Trophoblast cell (in vitro differentiated cells and primary cell): ENCODE results near the gene GLB1L3.

ENCODE experiments used
- DNase-seq, 2 donors: peaks; one replicate each; pipeline ENCODE4 v3.0.0-alpha.2; 2016
- H2AFZ ChIP-seq: 2 replicates; pipeline ENCODE4 v1.6.1; 2013; ENCODE audit warnings: low read length, moderate library complexity, mild to moderate bottlenecking; ENCODE audit not compliant: insufficient read depth, poor library complexity
- H2AK5ac ChIP-seq: 2 replicates; pipeline ENCODE4 v1.6.1; 2013; ENCODE audit warnings: mild to moderate bottlenecking, low read length
- H2BK120ac ChIP-seq: 2 replicates; pipeline ENCODE4 v1.6.1; 2013; ENCODE audit warnings: low read length, mild to moderate bottlenecking, moderate library complexity; ENCODE audit not compliant: insufficient read depth, poor library complexity
- H2BK12ac ChIP-seq: 2 replicates; pipeline ENCODE4 v1.6.1; 2013; ENCODE audit warnings: mild to moderate bottlenecking, low read length, moderate library complexity
- H2BK5ac ChIP-seq: 2 replicates; pipeline ENCODE4 v1.6.1; 2013; ENCODE audit warnings: low read length, low read depth, moderate library complexity, mild to moderate bottlenecking; ENCODE audit not compliant: poor library complexity
- H3K14ac ChIP-seq: 2 replicates; pipeline ENCODE4 v1.6.1; 2013; ENCODE audit warnings: mild to moderate bottlenecking, low read length
- H3K18ac ChIP-seq: 2 replicates; pipeline ENCODE4 v1.6.1; 2013; ENCODE audit warnings: mild to moderate bottlenecking, low read length
- H3K23ac ChIP-seq: 2 replicates; pipeline ENCODE4 v1.6.1; 2013; ENCODE audit warnings: low read length
- H3K27ac ChIP-seq: 2 replicates; pipeline ENCODE4 v1.5.1; 2013; ENCODE audit warnings: low read depth, mild to moderate bottlenecking, inconsistent platforms, low read length, moderate library complexity
- H3K27me3 ChIP-seq: 2 replicates; pipeline ENCODE4 v1.6.1; 2013; ENCODE audit warnings: inconsistent platforms, mild to moderate bottlenecking, low read length, moderate library complexity; ENCODE audit not compliant: insufficient read depth
- H3K36me3 ChIP-seq, 2 experiments: 1 replicate in 1 of 2; 2 replicates in 1 of 2; pipeline ENCODE4 v1.6.1; 2013; ENCODE audit warnings: low read length in 2 of 2, mild to moderate bottlenecking in 2 of 2, moderate library complexity in 1 of 2; ENCODE audit not compliant: insufficient read depth in 2 of 2, control insufficient read depth in 1 of 2
- H3K4ac ChIP-seq: 2 replicates; pipeline ENCODE4 v1.6.1; 2013; ENCODE audit warnings: low read depth, mild to moderate bottlenecking, low read length, moderate library complexity
- H3K4me1 ChIP-seq, 2 experiments: 1 replicate in 1 of 2; 2 replicates in 1 of 2; pipeline ENCODE4 v1.6.1; 2013; ENCODE audit warnings: low read length in 2 of 2, mild to moderate bottlenecking in 2 of 2, moderate library complexity in 1 of 2; ENCODE audit not compliant: insufficient read depth in 2 of 2, control insufficient read depth in 1 of 2
- H3K4me2 ChIP-seq: 2 replicates; pipeline ENCODE4 v1.6.1; 2013; ENCODE audit warnings: inconsistent platforms, mild to moderate bottlenecking, low read length, moderate library complexity
- H3K4me3 ChIP-seq: 2 replicates; pipeline ENCODE4 v1.5.1; 2013; ENCODE audit warnings: mild to moderate bottlenecking, low read depth, low read length, inconsistent platforms
- H3K79me1 ChIP-seq: one replicate; pipeline ENCODE4 v1.6.1; 2013; ENCODE audit warnings: low read length
- H3K79me2 ChIP-seq: 2 replicates; pipeline ENCODE4 v1.6.1; 2013; ENCODE audit warnings: low read length, mild to moderate bottlenecking; ENCODE audit not compliant: control insufficient read depth, insufficient read depth, poor library complexity
- H3K9ac ChIP-seq: 2 replicates; pipeline ENCODE4 v1.6.1; 2013; ENCODE audit warnings: mild to moderate bottlenecking, low read length
- H3K9me3 ChIP-seq: 2 replicates; pipeline ENCODE4 v1.6.1; 2013; ENCODE audit warnings: low read depth, mild to moderate bottlenecking, control low read depth, inconsistent platforms, low read length; ENCODE audit not compliant: insufficient read depth
- H4K12ac ChIP-seq: 2 replicates; pipeline ENCODE4 v1.6.1; 2013; ENCODE audit warnings: low read depth, mild to moderate bottlenecking, low read length, moderate library complexity
- H4K8ac ChIP-seq: 2 replicates; pipeline ENCODE4 v1.6.1; 2013; ENCODE audit warnings: low read depth, mild to moderate bottlenecking, low read length, moderate library complexity
- H4K91ac ChIP-seq: one replicate; pipeline ENCODE4 v1.6.1; 2013; ENCODE audit warnings: low read depth, mild to moderate bottlenecking, low read length, moderate library complexity
- WGBS: extraction: QIAGEN DNeasy Blood & Tissue Kit; methylation state at CpG from one replicate; pipeline ENCODE4 v1.1.7; 2013; ENCODE audit warnings: missing lambda C conversion rate; ENCODE audit not compliant: insufficient read length, insufficient coverage; ENCODE audit errors: extremely low coverage; 5-methylcytosine and 5-hydroxymethylcytosine counted together

Gene GLB1L3

GRCh38 chr11:134230339-134230738 is 45.8 kb upstream of the GLB1L3 start:
- Histone ChIP-seq H3K79me2 (no peaks in the 10 kb centered on the region), H3K4me3 (no peak overlapping the region)

GRCh38 chr11:134231958-134232659 is 44.1 kb upstream of the GLB1L3 start:
- no peak overlapping the region for H3K18ac ChIP-seq
- no peaks in the 10 kb centered on the region for H3K79me2 ChIP-seq
- no peak overlapping the region for H2BK5ac ChIP-seq
- no peak overlapping the region for H4K12ac ChIP-seq
- no peaks in the 10 kb centered on the region for H3K4me1 ChIP-seq
- no peak overlapping the region for H3K4ac ChIP-seq
- no peak overlapping the region for H3K23ac ChIP-seq
- WGBS, result no CpG with 5 or more reads among the region's 10 CpGs
- H3K9me3 ChIP-seq, result no peaks in the 10 kb centered on the region
- no peaks in the 10 kb centered on the region for H3K79me1 ChIP-seq
- H2AFZ ChIP-seq, result no peak overlapping the region
- no peak overlapping the region for H2BK12ac ChIP-seq
- no peak overlapping the region for H4K8ac ChIP-seq
- no peak overlapping the region for H4K91ac ChIP-seq
- no peaks in the 10 kb centered on the region for H3K27me3 ChIP-seq
- H3K4me2 ChIP-seq, result no peak overlapping the region
- no peak overlapping the region for H3K27ac ChIP-seq
- no peak overlapping the region for H3K4me3 ChIP-seq
- DNase-seq, result peak; percentile 41 to 74
- no peak overlapping the region for H2BK120ac ChIP-seq
- H3K36me3 ChIP-seq, result peaks cover 3% of the 10 kb centered on the region in 2 experiments
- no peak overlapping the region for H2AK5ac ChIP-seq
- H3K9ac ChIP-seq, result no peak overlapping the region
- H3K14ac ChIP-seq, result no peak overlapping the region

More at GRCh38 chr11:134230339-134230738, 45.8 kb upstream of the GLB1L3 start:
- H3K4me2 ChIP-seq, result no peak overlapping the region
- H3K14ac ChIP-seq, result no peak overlapping the region
- H2BK12ac ChIP-seq, result no peak overlapping the region
- no peaks in the 10 kb centered on the region for H3K79me1 ChIP-seq
- H2BK5ac ChIP-seq, result no peak overlapping the region
- H3K9ac ChIP-seq, result no peak overlapping the region
- peaks cover 0 to 4% of the 10 kb centered on the region in 2 experiments for H3K4me1 ChIP-seq
- no peak overlapping the region for H2AFZ ChIP-seq
- no peaks in the 10 kb centered on the region for H3K27me3 ChIP-seq
- no peaks in the 10 kb centered on the region for H3K9me3 ChIP-seq
- no peak overlapping the region for H2BK120ac ChIP-seq
- no peak overlapping the region for H3K23ac ChIP-seq
- peaks cover 3% of the 10 kb centered on the region in 2 experiments for H3K36me3 ChIP-seq
- DNase-seq, result no peak
- no peak overlapping the region for H4K12ac ChIP-seq
- no peak overlapping the region for H3K27ac ChIP-seq
- no CpG with 5 or more reads among the region's 4 CpGs for WGBS
- H3K18ac ChIP-seq, result no peak overlapping the region
- H4K8ac ChIP-seq, result no peak overlapping the region
- no peak overlapping the region for H3K4ac ChIP-seq
- no peak overlapping the region for H2AK5ac ChIP-seq
- no peak overlapping the region for H4K91ac ChIP-seq

- Histone ChIP-seq H3K18ac (no peak overlapping the region), H4K12ac (no peak overlapping the region), H3K23ac (no peak overlapping the region)
Observed at GRCh38 chr11:134233729-134234179, 42.4 kb upstream of the GLB1L3 start.

GRCh38 chr11:134235399-134235798 is 40.8 kb upstream of the GLB1L3 start:
- no peaks in the 10 kb centered on the region for H3K9me3 ChIP-seq
- H3K36me3 ChIP-seq, result peaks cover 6 to 8% of the 10 kb centered on the region in 2 experiments
- no peak overlapping the region for H4K8ac ChIP-seq
- no peak overlapping the region for H3K23ac ChIP-seq
- no peak overlapping the region for H3K27ac ChIP-seq
- WGBS, result no CpG with 5 or more reads among the region's 3 CpGs
- H2AK5ac ChIP-seq, result no peak overlapping the region
- no peak overlapping the region for H2BK12ac ChIP-seq
- H2BK120ac ChIP-seq, result no peak overlapping the region
- no peak overlapping the region for H2BK5ac ChIP-seq
- H3K79me2 ChIP-seq, result no peaks in the 10 kb centered on the region
- H3K27me3 ChIP-seq, result no peaks in the 10 kb centered on the region
- no peak overlapping the region for H4K12ac ChIP-seq
- H2AFZ ChIP-seq, result no peak overlapping the region
- no peaks in the 10 kb centered on the region for H3K79me1 ChIP-seq
- H3K14ac ChIP-seq, result no peak overlapping the region
- H3K9ac ChIP-seq, result no peak overlapping the region
- no peak overlapping the region for H4K91ac ChIP-seq
- no peak overlapping the region for H3K4ac ChIP-seq
- H3K4me1 ChIP-seq, result peaks cover 3 to 5% of the 10 kb centered on the region in 2 experiments
- H3K4me2 ChIP-seq, result no peak overlapping the region
- H3K18ac ChIP-seq, result no peak overlapping the region
- DNase-seq, result no peak
- no peak overlapping the region for H3K4me3 ChIP-seq

More at GRCh38 chr11:134233729-134234179, 42.4 kb upstream of the GLB1L3 start:
- Histone ChIP-seq H3K79me2 (no peaks in the 10 kb centered on the region), H4K91ac (no peak overlapping the region), H3K9ac (no peak overlapping the region), H3K4ac (no peak overlapping the region), H2BK12ac (no peak overlapping the region), H2BK120ac (no peak overlapping the region), H2AFZ (no peak overlapping the region), H3K14ac (no peak overlapping the region), H4K8ac (no peak overlapping the region), H3K4me3 (no peak overlapping the region), H3K9me3 (no peaks in the 10 kb centered on the region), H3K36me3 (peaks cover 3% of the 10 kb centered on the region in 2 experiments), H3K27ac (no peak overlapping the region), H2BK5ac (no peak overlapping the region), H3K27me3 (no peaks in the 10 kb centered on the region), H3K4me2 (no peak overlapping the region), H3K4me1 (peaks cover 3 to 5% of the 10 kb centered on the region in 2 experiments), H2AK5ac (no peak overlapping the region), H3K79me1 (no peaks in the 10 kb centered on the region)
- no CpG with 5 or more reads among the region's 4 CpGs for WGBS
- DNase-seq, result no peak
